Effector memory CD4-positive, alpha-beta T cell (primary cell): ENCODE results near the gene C2CD4A.

Experiments used
- DNase-seq, 3 donors: peaks; one replicate each; pipeline ENCODE4 v3.0.0-alpha.2; 2020
- H3K27ac ChIP-seq: 2 replicates; pipeline ENCODE4 v1.7.0; 2013; ENCODE audit warnings: mild to moderate bottlenecking, low read length, moderate library complexity; ENCODE audit not compliant: insufficient read depth, poor library complexity, severe bottlenecking
- H3K27me3 ChIP-seq: replicated peaks from 2 replicates; pipeline ENCODE4 v1.7.0; 2013; ENCODE audit warnings: mild to moderate bottlenecking, low read length; ENCODE audit not compliant: insufficient read depth, control insufficient read depth, poor library complexity, severe bottlenecking
- H3K36me3 ChIP-seq: 2 replicates; pipeline ENCODE4 v1.7.0; 2013; ENCODE audit warnings: mild to moderate bottlenecking, low read length, moderate library complexity; ENCODE audit not compliant: control insufficient read depth, insufficient read depth
- H3K4me1 ChIP-seq: 2 replicates; pipeline ENCODE4 v1.7.0; 2013; ENCODE audit warnings: low read length, mild to moderate bottlenecking; ENCODE audit not compliant: control insufficient read depth, insufficient read depth, poor library complexity, severe bottlenecking
- H3K4me3 ChIP-seq: 2 replicates; pipeline ENCODE4 v1.7.0; 2013; ENCODE audit warnings: low read length, low read depth, mild to moderate bottlenecking; ENCODE audit not compliant: insufficient read depth, poor library complexity, severe bottlenecking
- H3K9me3 ChIP-seq: 2 replicates; pipeline ENCODE4 v1.7.0; 2013; ENCODE audit warnings: mild to moderate bottlenecking, low read length, moderate library complexity; ENCODE audit not compliant: control insufficient read depth
- total RNA-seq, 3 donors: gene quantifications; one replicate each; lab custom pipeline; 2026; lab: John Stamatoyannopoulos, UW

C2CD4A gene, protein sequence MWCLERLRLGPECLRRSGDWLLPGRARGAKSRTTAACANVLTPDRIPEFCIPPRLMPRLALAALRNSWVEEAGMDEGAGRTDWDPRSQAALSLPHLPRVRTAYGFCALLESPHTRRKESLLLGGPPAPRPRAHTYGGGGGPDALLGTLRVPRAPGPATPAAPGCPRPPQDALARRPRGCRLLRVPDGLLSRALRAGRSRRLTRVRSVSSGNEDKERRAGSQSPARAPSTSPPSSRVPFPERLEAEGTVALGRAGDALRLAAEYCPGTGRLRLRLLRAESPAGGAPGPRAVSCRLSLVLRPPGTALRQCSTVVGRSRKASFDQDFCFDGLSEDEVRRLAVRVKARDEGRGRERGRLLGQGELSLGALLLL
- total RNA-seq: 0.69 to 8.6 (median 1.4) reads per million in 3 donors

DNA sequence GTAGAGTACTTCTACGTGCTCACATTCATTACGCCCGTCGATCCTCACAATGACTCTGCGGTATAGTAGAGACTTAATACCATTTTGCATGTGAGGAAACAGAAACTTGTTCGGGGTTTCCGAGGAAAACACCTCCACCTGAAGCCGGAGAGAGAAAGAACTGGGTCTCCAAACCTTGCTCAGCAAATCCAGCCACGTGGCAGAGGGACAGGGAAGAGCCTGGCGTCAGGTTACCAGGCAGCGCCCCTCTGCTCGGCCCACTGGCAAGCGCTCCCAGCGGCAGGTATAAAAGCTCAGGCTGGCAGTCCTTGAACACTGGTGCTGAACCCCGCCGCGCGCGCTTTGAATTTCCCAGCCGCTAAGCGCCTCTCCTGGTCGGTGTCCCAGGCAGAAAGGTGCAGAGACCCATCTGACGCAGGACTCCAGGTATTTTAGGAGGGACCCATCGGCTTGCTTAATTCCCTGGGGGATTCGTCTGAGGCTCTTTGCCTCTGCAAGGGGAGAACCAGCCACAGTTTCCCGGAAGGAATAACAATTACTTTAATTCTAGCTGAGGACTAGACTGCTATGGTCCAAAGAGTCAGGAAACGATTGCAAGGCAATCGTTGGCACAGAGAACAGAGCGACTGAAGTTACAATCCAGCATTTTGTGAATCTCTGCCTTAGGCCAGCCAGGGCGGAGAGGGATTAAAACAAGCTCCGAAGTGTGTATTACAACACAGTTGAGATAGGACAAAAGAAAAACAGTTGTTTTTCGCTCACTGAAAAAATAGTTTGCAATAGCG lies at the start of gene C2CD4A:
TSS of gene C2CD4A (plus strand) at position 315 of the 785 bp plus-strand sequence. CDS start 637 bp downstream, outside the sequence.
- Histone ChIP-seq H3K27me3 (no peaks in the 10 kb centered on the region), H3K4me3 (peak within 1 kb of the TSS; percentile 66), H3K9me3 (no peaks in the 10 kb centered on the region)

DNA sequence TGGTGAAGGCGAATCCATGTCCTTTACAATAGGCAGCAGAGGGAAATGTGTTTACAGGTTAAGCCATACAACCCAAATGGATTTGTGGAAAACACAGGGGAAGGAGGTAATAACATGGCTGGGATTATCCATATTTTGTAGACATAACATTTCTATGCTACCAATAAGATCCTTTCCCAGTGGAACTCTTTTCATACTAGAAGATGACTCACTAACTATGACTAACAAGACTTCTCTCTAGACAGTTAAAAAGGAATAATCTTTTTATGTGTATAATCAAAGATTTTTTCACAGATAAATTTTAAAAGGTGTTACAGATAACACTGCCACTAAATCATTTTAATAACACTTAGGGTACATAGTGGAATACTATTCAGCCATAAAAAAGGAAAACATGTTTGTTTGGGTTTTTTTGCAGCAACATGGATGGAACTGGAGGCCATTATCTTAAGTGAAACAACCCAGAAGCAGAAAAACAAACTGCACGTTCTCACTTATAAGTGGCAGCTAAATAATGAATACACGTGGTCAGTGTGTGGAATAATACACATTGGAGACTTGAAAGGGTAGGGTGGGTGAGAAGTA lies 46.1 kb upstream of the C2CD4A start:
- Histone ChIP-seq H3K4me1 (no peaks in the 10 kb centered on the region), H3K27ac (no peak overlapping the region), H3K27me3 (no peaks in the 10 kb centered on the region), H3K9me3 (no peaks in the 10 kb centered on the region), H3K4me3 (no peak overlapping the region), H3K36me3 (peaks cover 36% of the 10 kb centered on the region)
- DNase-seq: no peak

More for the DNA sequence above, at the start of gene C2CD4A:
- no peak within 1 kb of the TSS for H3K27ac ChIP-seq
- H3K36me3 ChIP-seq: no peaks in the 10 kb centered on the region
- DNase-seq: peak; percentile 30 to 51 (median 41)
- peaks cover 13% of the 10 kb centered on the region for H3K4me1 ChIP-seq

- Histone ChIP-seq H3K36me3 (peaks cover 36% of the 10 kb centered on the region), H3K27me3 (no peaks in the 10 kb centered on the region), H3K4me1 (no peaks in the 10 kb centered on the region), H3K4me3 (no peak overlapping the region), H3K9me3 (no peaks in the 10 kb centered on the region), H3K27ac (no peak overlapping the region)
- DNase-seq: no peak
Observed at GRCh38 chr15:62021991-62022600, 44.7 kb upstream of the C2CD4A start.

DNA sequence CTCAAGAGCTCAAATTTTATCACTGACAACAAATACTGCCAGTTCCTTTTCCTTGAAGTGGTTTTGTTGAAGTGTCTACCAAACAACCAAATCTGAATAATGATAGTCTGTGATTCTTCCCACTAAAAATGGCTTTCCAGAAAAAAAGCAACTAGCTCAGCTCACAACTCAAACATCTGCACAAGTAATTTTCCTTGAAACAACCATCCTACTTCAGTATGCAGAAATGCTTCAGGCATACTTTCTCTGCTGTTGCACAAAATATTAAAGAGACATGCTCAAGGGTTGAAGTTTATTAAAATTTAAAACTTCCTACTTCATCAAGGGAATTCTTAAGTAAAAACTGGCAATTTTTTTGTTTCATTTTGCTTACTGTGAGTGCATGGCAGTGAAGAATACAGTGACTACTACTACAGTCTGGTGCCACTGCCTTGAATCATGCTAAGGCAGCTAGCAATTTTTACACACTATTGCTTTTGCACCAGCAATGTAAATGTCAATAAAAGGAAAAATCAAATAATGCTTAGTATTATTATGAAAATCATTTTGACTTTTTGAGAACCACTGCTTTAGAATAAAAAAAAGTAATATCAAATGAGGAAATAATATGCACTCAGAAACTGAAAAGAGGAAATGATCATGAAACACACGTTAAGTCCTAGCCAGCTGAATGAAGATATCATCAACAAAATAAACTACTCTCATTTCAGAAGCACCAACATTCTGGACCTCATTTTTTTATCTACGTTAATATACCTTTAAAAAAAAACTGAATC lies 40.1 kb upstream of the C2CD4A start:
- Histone ChIP-seq H3K27me3 (no peaks in the 10 kb centered on the region), H3K4me1 (no peaks in the 10 kb centered on the region), H3K36me3 (peaks cover 22% of the 10 kb centered on the region), H3K4me3 (no peak overlapping the region), H3K27ac (no peak overlapping the region), H3K9me3 (no peaks in the 10 kb centered on the region)
- no peak for DNase-seq

GRCh38 chr15:62027263-62027565 lies 39.6 kb upstream of the C2CD4A start:
- no peaks in the 10 kb centered on the region for H3K4me1 ChIP-seq
- H3K9me3 ChIP-seq: no peaks in the 10 kb centered on the region
- no peak overlapping the region for H3K4me3 ChIP-seq
- H3K36me3 ChIP-seq: peaks cover 22% of the 10 kb centered on the region
- no peak for DNase-seq
- H3K27ac ChIP-seq: no peak overlapping the region
- H3K27me3 ChIP-seq: no peaks in the 10 kb centered on the region

- H3K36me3 ChIP-seq: peaks cover 20% of the 10 kb centered on the region
Observed at GRCh38 chr15:62027916-62028315, 38.9 kb upstream of the C2CD4A start.

GRCh38 chr15:62035256-62035924 lies 31.4 kb upstream of the C2CD4A start:
- DNase-seq: no peak
- H3K27ac ChIP-seq: no peak overlapping the region
- H3K9me3 ChIP-seq: no peaks in the 10 kb centered on the region
- H3K27me3 ChIP-seq: no peaks in the 10 kb centered on the region
- no peaks in the 10 kb centered on the region for H3K4me1 ChIP-seq
- H3K36me3 ChIP-seq: peaks cover 18% of the 10 kb centered on the region
- H3K4me3 ChIP-seq: no peak overlapping the region

More at GRCh38 chr15:62027916-62028315, 38.9 kb upstream of the C2CD4A start:
- H3K4me3 ChIP-seq: no peak overlapping the region
- H3K4me1 ChIP-seq: no peaks in the 10 kb centered on the region
- H3K27me3 ChIP-seq: no peaks in the 10 kb centered on the region
- H3K9me3 ChIP-seq: no peaks in the 10 kb centered on the region
- no peak overlapping the region for H3K27ac ChIP-seq
- no peak for DNase-seq

DNA sequence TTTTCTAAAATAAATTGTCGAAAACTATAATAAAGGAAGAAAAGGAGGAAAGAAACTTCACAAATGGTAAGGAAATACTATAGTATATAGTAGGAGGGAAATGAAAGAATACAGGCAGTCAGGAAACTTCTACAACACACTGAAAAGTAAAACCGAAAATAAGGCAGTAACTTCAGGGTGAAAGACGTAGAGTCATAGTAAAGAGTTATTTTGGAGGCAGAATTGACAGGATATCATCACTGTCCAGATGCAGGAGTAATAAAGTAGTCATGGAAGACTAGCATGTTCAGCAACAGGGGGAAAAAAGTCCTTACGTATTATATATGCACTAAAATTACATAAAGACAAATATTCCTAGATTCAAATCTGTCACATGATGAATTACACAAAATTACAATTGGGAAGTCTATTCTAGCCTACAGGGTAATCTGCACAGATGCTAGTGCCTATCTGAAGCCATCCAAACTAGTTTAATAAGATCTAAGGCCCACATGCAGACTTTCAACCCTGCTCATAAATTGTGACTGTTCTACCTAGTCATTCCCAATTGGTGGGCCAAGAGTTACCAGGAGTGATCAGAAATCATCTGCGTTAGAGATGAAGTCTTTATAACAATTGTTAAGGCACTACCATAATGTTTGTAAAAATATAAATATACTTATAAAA lies 20.6 kb upstream of the C2CD4A start:
- Histone ChIP-seq H3K36me3 (peaks cover under 1% of the 10 kb centered on the region), H3K27ac (peak overlapping the region; percentile 40), H3K4me1 (no peaks in the 10 kb centered on the region), H3K4me3 (no peak overlapping the region), H3K27me3 (no peaks in the 10 kb centered on the region), H3K9me3 (no peaks in the 10 kb centered on the region)
- no peak for DNase-seq
